Epithelial cell of proximal tubule (primary cell): ENCODE measurements around the gene NHS. TPM values are rescaled to one million over a fixed set of nuclear protein-coding genes. Genes with fewer than 3 reads are reported as not detected.
"Not testable (repeated sequence)": the region's sequence is repeated elsewhere in the genome, so short reads cannot be mapped to it uniquely, and the experiment has no call there.

ENCODE experiments used
- DNase-seq: peaks from one replicate; pipeline ENCODE4 v3.0.0-alpha.2; 2011; ENCODE audit warnings: low read depth
- H3K4me3 ChIP-seq: 2 replicates; pipeline ENCODE4 v1.5.1; 2011; ENCODE audit warnings: low read depth, mild to moderate bottlenecking, low read length
- CTCF ChIP-seq: conservative IDR thresholded peaks from 2 replicates; pipeline ENCODE4 v1.5.1; 2012; ENCODE audit warnings: low read depth, mild to moderate bottlenecking, low read length
- total RNA-seq: library from RNA; depleted of rRNA; stranded (reverse); fragments of >200 nt; gene quantifications from 2 replicates; pipeline ENCODE4 v1.2.3, GENCODE V29; 2015

The NHS gene
- total RNA-seq, 1 donor from 2014 or later, result 7.6 TPM

- no peak overlapping the region for H3K4me3 ChIP-seq
- DNase-seq, result no peak
- TF ChIP-seq CTCF, result no peak
Observed at GRCh38 chrX:17497193-17497592, 122.2 kb downstream of the NHS start.

GRCh38 chrX:17499512-17499911 is 124.5 kb downstream of the NHS start:
- TF ChIP-seq CTCF, result no peak
- no peak for DNase-seq
- no peak overlapping the region for H3K4me3 ChIP-seq

- no peak overlapping the region for H3K4me3 ChIP-seq
- peak; percentile 42 for DNase-seq
- TF ChIP-seq CTCF, result no peak
Observed at GRCh38 chrX:17500145-17500579, 125.2 kb downstream of the NHS start.

GRCh38 chrX:17501746-17502145 is 126.7 kb downstream of the NHS start:
- TF ChIP-seq CTCF, result no peak
- no peak overlapping the region for H3K4me3 ChIP-seq
- DNase-seq, result no peak

GRCh38 chrX:17506352-17506751 is 131.4 kb downstream of the NHS start:
- H3K4me3 ChIP-seq, DNase-seq: not testable (repeated sequence)

- DNase-seq, result no peak
- no peak overlapping the region for H3K4me3 ChIP-seq
- no peak for TF ChIP-seq CTCF
Observed at GRCh38 chrX:17511556-17511955, 136.6 kb downstream of the NHS start.

GRCh38 chrX:17519358-17519757 is 144.4 kb downstream of the NHS start:
- no peak for TF ChIP-seq CTCF
- no peak overlapping the region for H3K4me3 ChIP-seq
- no peak for DNase-seq
